Fibroblast of lung (primary cell): ENCODE results near the gene KMT2D. TPM values are rescaled to one million over a fixed set of nuclear protein-coding genes. Genes with fewer than 3 reads are reported as not detected.

Experiments used
- DNase-seq, 2 donors: peaks; one replicate each; pipeline versions ENCODE4 v3.0.0 to v3.0.0-alpha.2; 2010; ENCODE audit warnings: low read depth in 2 of 2
- H2AFZ ChIP-seq: 2 replicates; pipeline ENCODE4 v1.5.1; 2012; ENCODE audit warnings: low read length, control low read depth, inconsistent platforms
- H3K27ac ChIP-seq: 2 replicates; pipeline ENCODE4 v1.5.1; 2011; ENCODE audit warnings: low read length, control low read depth; ENCODE audit not compliant: insufficient read depth
- H3K27me3 ChIP-seq: 2 replicates; pipeline ENCODE4 v1.5.1; 2011; ENCODE audit warnings: mild to moderate bottlenecking, low read length; ENCODE audit not compliant: control insufficient read depth, insufficient read depth
- H3K36me3 ChIP-seq: 2 replicates; pipeline ENCODE4 v1.5.1; 2011; ENCODE audit warnings: low read length; ENCODE audit not compliant: control insufficient read depth, insufficient read depth
- H3K4me1 ChIP-seq: 2 replicates; pipeline ENCODE4 v1.5.1; 2011; ENCODE audit warnings: low read length; ENCODE audit not compliant: control insufficient read depth, insufficient read depth; ENCODE audit errors: extremely low read depth
- H3K4me2 ChIP-seq: 2 replicates; pipeline ENCODE4 v1.5.1; 2011; ENCODE audit warnings: low read length, control low read depth; ENCODE audit not compliant: insufficient read depth; ENCODE audit errors: extremely low read depth
- H3K4me3 ChIP-seq, 4 experiments: fragments of 200-600 bp in 1 of 4; sonication (generic) in 1 of 4; replicated peaks in 1 of 4; 2 replicates each; pipeline ENCODE4 v1.5.1; 2011 to 2016; ENCODE audit warnings: low read length in 4 of 4, low read depth in 3 of 4, mild to moderate bottlenecking in 3 of 4, control low read depth in 2 of 4, inconsistent platforms in 1 of 4, mixed read lengths in 1 of 4; ENCODE audit not compliant: insufficient read depth in 1 of 4; ENCODE audit errors: control extremely low read depth in 1 of 4
- H3K79me2 ChIP-seq: 2 replicates; pipeline ENCODE4 v1.5.1; 2012; ENCODE audit warnings: mild to moderate bottlenecking, low read length, inconsistent platforms; ENCODE audit not compliant: control insufficient read depth, insufficient read depth
- H3K9ac ChIP-seq: 2 replicates; pipeline ENCODE4 v1.5.1; 2011; ENCODE audit warnings: mild to moderate bottlenecking, low read length, control low read depth; ENCODE audit not compliant: insufficient read depth
- H3K9me3 ChIP-seq: 2 replicates; pipeline ENCODE4 v1.5.1; 2012; ENCODE audit warnings: low read depth, low read length; ENCODE audit not compliant: control insufficient read depth, insufficient read depth
- H4K20me1 ChIP-seq: 2 replicates; pipeline ENCODE4 v1.5.1; 2011; ENCODE audit warnings: low read length; ENCODE audit not compliant: control insufficient read depth, insufficient read depth; ENCODE audit errors: extremely low read depth
- CTCF ChIP-seq, 2 donors: IDR thresholded peaks in 1 of 2; conservative IDR thresholded peaks in 1 of 2; 1 replicate in 1 of 2; 2 replicates in 1 of 2; pipeline ENCODE4 v1.5.1; 2011 to 2012; ENCODE audit warnings: low read length in 2 of 2, control low read depth in 1 of 2, inconsistent platforms in 1 of 2, low read depth in 1 of 2, mild to moderate bottlenecking in 1 of 2
- EZH2 ChIP-seq: IDR thresholded peaks from 2 replicates; pipeline ENCODE4 v1.5.1; 2012; ENCODE audit warnings: low read length, control low read depth, mild to moderate bottlenecking; ENCODE audit errors: missing control alignments
- polyA plus RNA-seq, 2 donors: library from polyadenylated mRNA; depleted of rRNA in 1 of 2; stranded (reverse) in 1 of 2; unstranded in 1 of 2; fragments of >200 nt; gene quantifications; 2 replicates each; pipeline ENCODE4 v1.2.1, GENCODE V29; 2011 to 2012; ENCODE audit warnings: missing spikeins in 1 of 2
- total RNA-seq: library from RNA; depleted of rRNA; stranded (reverse); fragments of >200 nt; gene quantifications from 2 replicates; pipeline ENCODE4 v1.2.1, GENCODE V29; 2014

Gene KMT2D
- total and polyA plus RNA-seq, 2 donors (not counting 1 experiment from before 2014, with no cell fraction given) = 7.3 to 33.0 TPM

- Histone ChIP-seq H3K27ac (no peak overlapping the region), H3K4me3 (no peak overlapping the region), H3K9me3 (no peaks in the 10 kb centered on the region), H3K4me1 (no peaks in the 10 kb centered on the region), H3K36me3 (peaks cover 6% of the 10 kb centered on the region), H3K4me2 (no peak overlapping the region), H3K79me2 (peaks cover 20% of the 10 kb centered on the region), H3K9ac (no peak overlapping the region), H2AFZ (no peak overlapping the region), H3K27me3 (no peaks in the 10 kb centered on the region), H4K20me1 (no peaks in the 10 kb centered on the region)
- TF ChIP-seq EZH2 (no peak), CTCF (conservative IDR thresholded peaks at IDR 0.05 in 1 of 2, IDR thresholded peaks at IDR 0.05 in 1 of 2; ENCODE audit: low read depth in 1 of 2, low read length in 2 of 2) (no peak)
- DNase-seq = no peak
Measured at GRCh38 chr12:49015196-49015595, 45.4 kb downstream of the KMT2D start.

- peaks cover 20% of the 10 kb centered on the region for H3K79me2 ChIP-seq
- no peaks in the 10 kb centered on the region for H3K9me3 ChIP-seq
- H3K27me3 ChIP-seq = no peaks in the 10 kb centered on the region
- H3K4me2 ChIP-seq = no peak overlapping the region
- peak; percentile 28 to 49 for DNase-seq
- no peak overlapping the region for H3K4me3 ChIP-seq
- TF ChIP-seq CTCF (conservative IDR thresholded peaks at IDR 0.05 in 1 of 2, IDR thresholded peaks at IDR 0.05 in 1 of 2; ENCODE audit: low read depth in 1 of 2, low read length in 2 of 2) (peak; percentile 36 to 40), EZH2 (no peak)
- no peak overlapping the region for H3K27ac ChIP-seq
- H3K9ac ChIP-seq = no peak overlapping the region
- H3K4me1 ChIP-seq = no peaks in the 10 kb centered on the region
- peaks cover 6% of the 10 kb centered on the region for H3K36me3 ChIP-seq
- no peaks in the 10 kb centered on the region for H4K20me1 ChIP-seq
- H2AFZ ChIP-seq = no peak overlapping the region
Measured at GRCh38 chr12:49014547-49014946, 46.0 kb downstream of the KMT2D start.

- H3K4me2 ChIP-seq = no peak overlapping the region
- no peak overlapping the region for H3K27ac ChIP-seq
- no peak for DNase-seq
- H4K20me1 ChIP-seq = no peaks in the 10 kb centered on the region
- no peaks in the 10 kb centered on the region for H3K9me3 ChIP-seq
- peaks cover 6% of the 10 kb centered on the region for H3K36me3 ChIP-seq
- H3K27me3 ChIP-seq = no peaks in the 10 kb centered on the region
- H3K4me3 ChIP-seq = no peak overlapping the region
- no peak for TF ChIP-seq CTCF (conservative IDR thresholded peaks at IDR 0.05 in 1 of 2, IDR thresholded peaks at IDR 0.05 in 1 of 2; ENCODE audit: low read depth in 1 of 2, low read length in 2 of 2)
- no peak for TF ChIP-seq EZH2
- H3K79me2 ChIP-seq = peaks cover 20% of the 10 kb centered on the region
- no peak overlapping the region for H3K9ac ChIP-seq
- H3K4me1 ChIP-seq = no peaks in the 10 kb centered on the region
- H2AFZ ChIP-seq = no peak overlapping the region
Measured at GRCh38 chr12:49013428-49013827, 47.2 kb downstream of the KMT2D start.
